Activated CD8-positive, alpha-beta memory T cell treated with anti-CD3 and anti-CD28 coated beads, Interleukin-2, amount 50 U/mL, for 24 hours (primary cell): ENCODE measurements around the gene ANAPC5.

Experiments used
- DNase-seq: peaks from one replicate; pipeline ENCODE4 v3.0.0-alpha.2; 2020; ENCODE audit errors: extremely low read depth

ANAPC5 gene

GRCh38 chr12:121371404-121371803, 19.2 kb upstream of the ANAPC5 start:
- DNase-seq, result no peak

GRCh38 chr12:121366063-121366459, 13.8 kb upstream of the ANAPC5 start:
- no peak for DNase-seq

GRCh38 chr12:121365416-121366062, 13.3 kb upstream of the ANAPC5 start:
- no peak for DNase-seq

- no peak for DNase-seq
Measured at GRCh38 chr12:121364683-121365121, 12.5 kb upstream of the ANAPC5 start.

- DNase-seq, result no peak
Measured at GRCh38 chr12:121358073-121358472, 5.9 kb upstream of the ANAPC5 start.

- no peak for DNase-seq
Measured at GRCh38 chr12:121357331-121357730, 5.1 kb upstream of the ANAPC5 start.

GRCh38 chr12:121356657-121357056, 4.4 kb upstream of the ANAPC5 start:
- DNase-seq, result no peak

GRCh38 chr12:121355818-121356217, 3.6 kb upstream of the ANAPC5 start:
- no peak for DNase-seq

GRCh38 chr12:121352682-121353018, 439 bp upstream of the ANAPC5 start:
- DNase-seq, result no peak

- DNase-seq, result no peak
Measured at GRCh38 chr12:121346747-121347146, 5.5 kb downstream of the ANAPC5 start.

- no peak for DNase-seq
Measured at GRCh38 chr12:121345151-121345815, 6.9 kb downstream of the ANAPC5 start.

- no peak for DNase-seq
Measured at GRCh38 chr12:121344506-121344905, 7.7 kb downstream of the ANAPC5 start.

GRCh38 chr12:121337416-121337815, 14.8 kb downstream of the ANAPC5 start:
- DNase-seq, result no peak

- DNase-seq, result no peak
Measured at GRCh38 chr12:121334513-121335343, 17.5 kb downstream of the ANAPC5 start.

- DNase-seq, result no peak
Measured at GRCh38 chr12:121333747-121334146, 18.5 kb downstream of the ANAPC5 start.

GRCh38 chr12:121331248-121331647, 21.0 kb downstream of the ANAPC5 start:
- no peak for DNase-seq

GRCh38 chr12:121330692-121331091, 21.5 kb downstream of the ANAPC5 start:
- no peak for DNase-seq

GRCh38 chr12:121330195-121330594, 22.0 kb downstream of the ANAPC5 start:
- DNase-seq, result no peak

- DNase-seq, result no peak
Measured at GRCh38 chr12:121328620-121329019, 23.6 kb downstream of the ANAPC5 start.

- no peak for DNase-seq
Measured at GRCh38 chr12:121326996-121327674, 25.1 kb downstream of the ANAPC5 start.

- no peak for DNase-seq
Measured at GRCh38 chr12:121325922-121326396, 26.3 kb downstream of the ANAPC5 start.

GRCh38 chr12:121323908-121324307, 28.3 kb downstream of the ANAPC5 start:
- DNase-seq, result no peak
